ENCODE results near the gene COL4A1.

DNA sequence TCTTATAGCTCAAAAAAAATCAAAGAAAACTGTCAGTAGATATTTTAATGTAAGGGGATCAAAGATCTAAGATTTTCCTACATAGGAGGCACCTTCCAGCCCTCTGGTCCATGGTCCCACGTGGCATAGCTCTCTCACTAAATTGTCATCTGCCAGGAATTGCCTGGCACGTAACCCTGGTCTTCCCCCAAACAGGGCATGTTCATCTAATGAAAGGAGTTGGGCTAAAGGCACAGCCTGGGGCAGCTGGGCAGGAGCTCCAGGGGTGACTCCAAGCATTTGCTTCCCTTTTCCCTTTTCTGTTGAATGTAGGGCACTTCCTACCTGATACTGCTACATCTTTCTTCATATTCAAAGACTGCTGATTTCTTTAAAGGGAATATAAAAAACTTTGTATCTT, 148.7 kb downstream of the COL4A1 start:
- TF ChIP-seq, protein P1, sequence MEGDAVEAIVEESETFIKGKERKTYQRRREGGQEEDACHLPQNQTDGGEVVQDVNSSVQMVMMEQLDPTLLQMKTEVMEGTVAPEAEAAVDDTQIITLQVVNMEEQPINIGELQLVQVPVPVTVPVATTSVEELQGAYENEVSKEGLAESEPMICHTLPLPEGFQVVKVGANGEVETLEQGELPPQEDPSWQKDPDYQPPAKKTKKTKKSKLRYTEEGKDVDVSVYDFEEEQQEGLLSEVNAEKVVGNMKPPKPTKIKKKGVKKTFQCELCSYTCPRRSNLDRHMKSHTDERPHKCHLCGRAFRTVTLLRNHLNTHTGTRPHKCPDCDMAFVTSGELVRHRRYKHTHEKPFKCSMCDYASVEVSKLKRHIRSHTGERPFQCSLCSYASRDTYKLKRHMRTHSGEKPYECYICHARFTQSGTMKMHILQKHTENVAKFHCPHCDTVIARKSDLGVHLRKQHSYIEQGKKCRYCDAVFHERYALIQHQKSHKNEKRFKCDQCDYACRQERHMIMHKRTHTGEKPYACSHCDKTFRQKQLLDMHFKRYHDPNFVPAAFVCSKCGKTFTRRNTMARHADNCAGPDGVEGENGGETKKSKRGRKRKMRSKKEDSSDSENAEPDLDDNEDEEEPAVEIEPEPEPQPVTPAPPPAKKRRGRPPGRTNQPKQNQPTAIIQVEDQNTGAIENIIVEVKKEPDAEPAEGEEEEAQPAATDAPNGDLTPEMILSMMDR (IDR thresholded peaks at IDR 0.05; ENCODE audit: insufficient read depth, low read length) = no peak
- TF ChIP-seq POLR2AphosphoS5 (IDR thresholded peaks at IDR 0.05; ENCODE audit: low read depth) = no peak
- TF ChIP-seq REST (IDR thresholded peaks at IDR 0.05; ENCODE audit: insufficient replicate concordance, low read depth) = no peak
- TF ChIP-seq GABPA (IDR thresholded peaks at IDR 0.05; ENCODE audit: low read depth) = no peak
- no peak for TF ChIP-seq SPI1 (IDR thresholded peaks at IDR 0.05; ENCODE audit: borderline replicate concordance, low read depth)
